ENCODE data around the gene HOXD9. TPM values are rescaled to one million over a fixed set of nuclear protein-coding genes. Genes with fewer than 3 reads are reported as not detected.

Gene HOXD9
- total RNA-seq, 1 donor from 2014 or later, result 6.1 TPM

DNA sequence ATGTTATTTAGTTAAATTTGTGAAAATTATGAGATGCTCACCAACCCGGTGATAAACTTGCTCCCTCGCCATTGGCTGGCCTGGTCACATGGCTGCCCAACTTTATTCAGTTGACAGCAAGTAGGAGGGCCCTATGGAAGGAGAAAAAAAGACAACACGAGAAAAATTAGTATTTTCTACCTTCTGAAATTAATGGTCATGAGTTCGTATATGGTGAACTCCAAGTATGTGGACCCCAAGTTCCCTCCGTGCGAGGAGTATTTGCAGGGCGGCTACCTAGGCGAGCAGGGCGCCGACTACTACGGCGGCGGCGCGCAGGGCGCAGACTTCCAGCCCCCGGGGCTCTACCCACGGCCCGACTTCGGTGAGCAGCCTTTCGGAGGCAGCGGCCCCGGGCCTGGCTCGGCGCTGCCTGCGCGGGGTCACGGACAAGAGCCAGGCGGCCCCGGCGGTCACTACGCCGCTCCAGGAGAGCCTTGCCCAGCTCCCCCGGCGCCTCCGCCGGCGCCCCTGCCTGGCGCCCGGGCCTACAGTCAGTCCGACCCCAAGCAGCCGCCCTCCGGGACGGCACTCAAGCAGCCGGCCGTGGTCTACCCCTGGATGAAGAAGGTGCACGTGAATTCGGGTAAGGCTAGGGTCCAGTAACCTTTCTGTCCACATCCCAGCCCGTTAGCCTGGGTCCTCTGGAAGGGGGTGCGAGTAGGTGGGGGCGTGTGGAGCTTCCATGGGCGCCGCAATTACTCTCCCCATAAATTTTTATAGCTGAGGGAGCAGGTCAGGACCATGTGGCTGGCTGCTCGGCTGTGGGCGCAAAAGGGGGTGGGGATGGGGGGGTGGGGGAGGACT is 29.1 kb downstream of the HOXD9 start, which contains the start of gene HOXD4:
HOXD4 (plus strand) TSS at position 109 of the 846 bp plus-strand sequence; CDS start at position 193, 84 bp downstream.
- peak; percentile 73 for DNase-seq (ENCODE audit: low spot score)

DNA sequence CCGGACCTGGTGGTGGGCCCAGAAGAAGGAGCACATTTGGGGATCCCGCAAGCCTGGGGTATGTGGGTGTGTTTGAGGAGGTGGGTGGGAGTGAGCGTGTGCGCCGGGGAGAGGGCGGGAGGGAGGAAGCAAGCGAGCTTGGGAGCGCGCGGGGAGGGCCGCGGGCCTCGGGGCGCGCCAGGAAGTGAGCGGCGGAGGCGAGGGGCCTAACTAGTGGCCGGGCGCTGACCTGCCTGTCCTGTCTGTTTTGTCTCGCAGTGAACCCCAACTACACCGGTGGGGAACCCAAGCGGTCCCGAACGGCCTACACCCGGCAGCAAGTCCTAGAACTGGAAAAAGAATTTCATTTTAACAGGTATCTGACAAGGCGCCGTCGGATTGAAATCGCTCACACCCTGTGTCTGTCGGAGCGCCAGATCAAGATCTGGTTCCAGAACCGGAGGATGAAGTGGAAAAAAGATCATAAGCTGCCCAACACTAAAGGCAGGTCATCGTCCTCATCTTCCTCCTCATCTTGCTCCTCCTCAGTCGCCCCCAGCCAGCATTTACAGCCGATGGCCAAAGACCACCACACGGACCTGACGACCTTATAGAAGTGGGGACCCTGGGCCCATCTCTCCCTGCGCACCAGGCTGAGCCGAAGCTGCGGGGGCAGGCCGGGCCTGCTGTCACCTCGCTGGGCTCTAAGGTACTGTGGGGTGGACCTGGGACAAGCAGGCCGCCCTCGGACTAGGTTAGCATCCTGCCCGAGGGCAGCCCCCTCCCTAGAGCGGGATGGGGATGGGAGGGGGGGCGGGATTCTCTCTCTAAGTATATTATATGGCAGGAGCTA is 30.0 kb downstream of the HOXD9 start:
- peak; percentile 80 for DNase-seq (ENCODE audit: low spot score)

DNA sequence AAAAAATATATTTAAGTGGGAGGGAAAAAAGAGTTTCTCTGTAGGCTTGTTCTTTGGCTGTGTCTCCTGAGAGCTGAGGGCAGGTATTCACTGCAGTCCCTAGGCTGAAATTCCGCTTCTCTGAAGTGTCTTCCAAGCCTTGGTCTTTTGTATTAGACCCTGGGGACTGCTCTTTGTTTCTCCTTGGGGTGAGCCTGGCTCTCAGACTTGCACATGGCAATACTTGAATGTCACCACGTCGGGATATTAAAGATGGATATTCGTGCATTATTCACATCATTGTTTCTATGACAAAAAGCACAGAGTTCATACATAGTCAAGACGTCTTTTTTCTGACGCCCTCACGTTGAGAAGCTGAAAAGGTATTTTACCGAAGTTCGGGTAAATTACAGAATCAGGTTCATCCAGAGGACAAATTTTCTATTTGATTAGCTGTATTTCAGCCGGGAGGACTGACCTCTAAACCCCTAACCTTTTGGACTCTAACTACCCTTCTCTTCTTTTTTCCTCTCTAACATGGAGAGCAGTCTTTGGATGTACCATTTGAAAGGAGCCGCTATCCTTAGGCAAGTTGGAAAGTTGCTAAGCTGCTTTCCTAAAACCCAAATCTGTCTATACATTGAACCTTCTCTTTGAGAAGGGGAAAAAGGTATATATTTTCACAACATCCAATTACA is 32.2 kb downstream of the HOXD9 start:
- DNase-seq (ENCODE audit: low spot score), result no peak

DNA sequence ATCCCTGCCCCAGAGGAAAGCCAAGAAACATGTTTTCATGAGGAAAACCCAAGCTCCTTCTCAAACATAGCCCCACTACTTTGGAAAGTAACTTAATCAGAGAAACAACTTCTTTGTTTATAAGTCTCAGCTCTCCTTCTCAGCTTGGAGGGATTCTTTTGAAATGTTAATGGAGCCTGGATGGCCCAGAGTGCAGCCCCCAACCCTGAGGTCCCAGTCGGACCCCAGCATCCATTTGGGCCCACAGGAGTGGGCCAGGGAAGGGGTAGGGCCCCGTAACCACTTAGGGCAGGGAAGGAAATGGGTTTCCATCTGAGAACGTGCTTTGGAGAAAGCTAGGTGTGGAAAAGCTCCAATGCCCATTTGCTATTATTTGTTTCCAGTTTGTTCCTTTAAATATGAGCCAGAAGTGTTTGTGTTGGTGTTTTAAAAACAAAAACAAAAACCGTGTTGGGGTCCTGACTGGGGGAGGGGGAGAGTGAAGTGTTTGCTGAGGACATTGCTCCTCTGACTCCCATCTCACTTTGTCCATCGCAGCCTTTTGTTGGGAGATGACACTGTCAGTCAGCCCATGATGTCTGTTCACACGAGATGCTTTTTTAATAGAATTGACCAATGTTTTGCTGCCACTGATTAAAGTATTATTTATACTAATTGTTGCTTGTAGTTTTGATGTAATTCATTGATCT is 33.0 kb downstream of the HOXD9 start:
- DNase-seq (ENCODE audit: low spot score), result no peak

DNA sequence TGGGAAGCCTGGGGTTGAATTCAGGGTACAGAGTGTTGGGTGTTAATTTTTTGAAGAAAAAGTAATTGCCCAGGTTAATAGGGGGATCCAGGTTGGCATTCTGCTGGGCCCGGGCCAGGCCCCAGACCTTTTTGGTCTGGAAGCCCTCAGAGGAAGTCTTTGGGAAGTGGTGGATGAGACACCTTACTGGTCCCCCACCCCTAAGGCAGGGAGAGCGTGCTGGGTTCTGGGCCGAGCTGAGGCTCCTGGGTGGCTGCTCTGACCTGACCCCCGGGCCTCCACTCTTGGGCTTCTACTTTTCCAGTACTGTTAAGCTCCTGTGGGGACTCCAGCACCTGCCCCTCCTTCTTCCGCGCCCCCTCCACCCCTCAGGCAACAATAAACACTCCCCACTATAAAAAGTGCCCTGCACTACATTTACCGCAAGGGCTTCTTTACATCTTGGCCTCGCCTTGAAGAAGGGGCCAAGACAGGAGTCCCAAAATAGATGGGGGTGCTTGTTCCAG is 33.8 kb downstream of the HOXD9 start:
- DNase-seq (ENCODE audit: low spot score), result no peak

DNA sequence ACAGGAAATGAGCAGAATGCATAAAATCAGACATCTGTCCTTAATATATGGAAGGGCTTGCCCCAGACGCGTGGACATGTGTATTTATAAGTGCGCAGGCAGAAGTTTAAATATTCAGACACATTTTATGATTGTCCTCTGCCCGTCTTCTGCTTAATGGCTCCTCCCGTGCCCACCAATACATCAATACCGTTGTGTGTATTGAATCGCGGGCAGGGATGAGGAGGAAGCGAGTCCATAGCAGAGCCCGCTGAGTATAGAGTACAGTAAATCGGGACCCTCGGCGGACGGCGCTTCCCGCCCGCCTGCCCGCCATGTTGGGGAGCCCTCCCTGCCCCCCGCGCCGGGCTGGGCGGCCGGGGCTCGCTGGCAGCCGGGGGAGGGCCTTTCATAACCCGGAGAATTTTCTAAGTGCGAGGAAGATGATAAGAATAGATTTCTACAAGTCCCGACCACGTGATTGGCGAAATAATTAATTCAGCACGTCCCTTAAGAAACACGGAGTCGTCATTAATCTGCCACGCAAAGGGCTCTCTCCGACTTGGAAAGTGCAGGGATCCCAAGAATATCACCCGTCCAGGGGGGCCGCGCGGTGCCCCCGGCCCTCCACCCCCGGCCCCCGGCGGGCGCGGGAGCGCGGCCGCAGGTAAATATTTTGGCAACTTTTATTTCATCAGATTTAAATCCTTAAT is 34.4 kb downstream of the HOXD9 start, which contains the start of gene HOXD3:
HOXD3 (plus strand) TSS at position 501 of the 692 bp plus-strand sequence. CDS start 11,808 bp downstream, outside the sequence.
- no peak for DNase-seq (ENCODE audit: low spot score)

DNA sequence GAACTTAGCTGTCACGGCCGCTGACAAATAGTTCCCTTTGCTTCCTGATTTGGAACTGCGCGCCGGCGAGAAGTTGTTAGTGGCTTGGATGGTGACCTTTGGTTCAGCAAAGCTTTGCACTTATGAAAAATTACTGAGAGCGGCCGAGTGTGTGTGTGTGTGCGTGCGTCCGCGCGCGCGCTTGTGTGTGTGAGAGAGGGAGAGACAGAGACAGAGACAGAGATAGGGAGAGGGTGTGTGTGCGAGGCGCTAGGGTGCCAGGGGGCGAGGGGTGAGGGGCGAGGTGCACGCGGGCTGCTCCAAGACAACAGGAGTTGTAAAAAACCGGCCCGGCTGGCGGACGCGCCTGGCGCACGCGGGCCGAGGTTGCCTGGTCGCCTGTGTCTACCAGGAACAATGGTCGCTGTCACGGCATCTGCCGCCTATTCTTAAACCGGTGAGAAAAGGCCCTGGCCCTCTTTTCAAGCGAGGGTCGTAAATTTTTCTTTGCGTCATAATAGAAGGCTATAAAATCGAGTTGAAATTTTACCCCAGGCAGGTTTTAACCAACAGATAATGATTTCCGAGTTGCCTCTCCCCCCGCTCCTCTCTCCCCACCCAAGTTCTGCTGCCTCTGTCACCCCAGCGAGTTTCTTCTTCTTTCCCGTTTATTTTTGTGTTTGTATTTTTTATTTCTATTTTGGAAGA is 35.1 kb downstream of the HOXD9 start:
- no peak for DNase-seq (ENCODE audit: low spot score)

DNA sequence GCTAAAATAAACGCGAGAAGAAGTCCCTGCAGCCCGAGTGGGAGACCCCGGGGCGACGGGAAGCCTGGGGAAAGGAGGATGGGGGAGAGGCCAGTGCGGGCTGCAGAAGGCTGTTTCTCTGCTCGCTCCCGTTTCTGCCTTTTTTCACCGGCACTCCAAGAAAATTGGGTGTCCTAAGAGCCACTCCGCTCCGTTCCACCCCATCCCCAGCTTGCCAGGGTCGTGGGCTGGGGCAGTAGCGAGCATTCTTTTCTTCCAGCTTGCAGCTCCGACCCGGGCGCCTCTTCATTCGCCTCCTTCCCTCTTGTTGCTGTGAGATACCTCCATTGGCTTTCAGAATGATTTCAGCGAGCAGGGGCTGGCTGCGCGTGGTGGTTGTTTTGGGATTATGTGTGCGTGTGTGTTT is 35.7 kb downstream of the HOXD9 start:
- no peak for DNase-seq (ENCODE audit: low spot score)

DNA sequence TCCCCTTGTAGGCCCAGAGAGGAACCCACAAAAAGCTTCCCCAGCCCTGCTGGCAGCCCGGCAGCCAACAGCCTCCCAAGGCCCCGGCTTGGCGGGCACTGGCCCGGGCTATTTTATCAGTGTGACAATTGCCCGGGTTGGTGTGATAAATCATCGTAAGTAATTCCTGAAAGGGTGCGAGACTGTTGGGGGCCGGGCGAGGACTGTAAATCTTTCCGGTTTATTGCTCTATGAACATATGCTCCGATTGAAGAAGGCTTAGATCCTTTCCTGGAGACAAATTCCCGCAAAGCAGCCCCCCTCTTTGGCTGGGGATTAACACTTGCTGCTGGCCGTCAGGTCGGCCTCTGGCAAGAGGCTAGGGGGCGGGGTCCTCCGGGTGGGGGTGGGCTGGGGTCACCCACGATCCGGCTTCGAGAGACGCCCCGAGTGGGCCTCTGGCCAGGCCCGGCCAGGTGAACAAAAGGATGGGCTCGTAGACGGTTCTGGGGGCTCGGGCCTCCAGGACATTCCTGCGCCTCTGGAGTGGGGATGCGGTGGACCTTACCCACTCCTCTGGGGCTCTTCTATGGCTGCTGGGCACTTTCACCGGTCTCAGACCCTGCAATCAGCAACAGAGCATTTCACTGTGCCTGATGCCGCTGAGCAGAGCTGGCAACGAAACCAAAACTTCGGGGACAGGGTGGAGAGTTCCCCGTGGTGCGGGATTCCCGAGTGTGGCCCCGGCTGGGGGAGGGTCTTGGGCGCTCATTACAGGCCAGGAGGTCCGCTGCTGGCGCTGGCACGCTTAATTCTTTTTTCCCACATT is 36.5 kb downstream of the HOXD9 start:
- DNase-seq (ENCODE audit: low spot score), result no peak

DNA sequence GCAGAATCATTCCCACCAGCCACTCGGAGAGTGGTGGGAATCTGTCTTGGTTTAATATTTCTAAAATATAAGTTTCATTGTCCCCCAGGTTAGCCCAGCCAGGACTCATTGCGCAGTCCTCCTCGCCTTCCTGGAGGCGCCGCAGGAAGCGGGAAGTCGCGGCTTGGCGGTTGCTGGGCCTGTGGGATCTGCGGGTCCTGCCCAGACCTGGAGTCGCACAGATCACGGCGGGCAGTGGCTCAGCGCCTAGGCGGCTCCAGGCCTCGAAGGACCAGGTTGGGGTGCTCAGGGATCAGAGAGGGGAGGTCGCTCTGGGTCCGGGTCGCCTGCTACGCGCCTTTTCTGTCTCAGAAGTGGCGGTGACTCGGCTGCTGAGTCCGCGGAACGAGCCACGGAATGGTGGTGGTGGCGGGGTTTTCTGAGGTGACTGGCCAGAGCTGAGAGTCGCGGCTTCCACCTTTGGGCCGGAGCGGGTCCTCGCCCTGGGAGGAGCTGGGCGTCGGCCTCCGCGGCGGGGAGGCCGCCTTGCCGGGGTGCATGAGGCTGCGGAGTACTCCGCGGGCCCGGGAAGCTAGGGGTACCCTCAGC is 37.2 kb downstream of the HOXD9 start:
- no peak for DNase-seq (ENCODE audit: low spot score)

DNA sequence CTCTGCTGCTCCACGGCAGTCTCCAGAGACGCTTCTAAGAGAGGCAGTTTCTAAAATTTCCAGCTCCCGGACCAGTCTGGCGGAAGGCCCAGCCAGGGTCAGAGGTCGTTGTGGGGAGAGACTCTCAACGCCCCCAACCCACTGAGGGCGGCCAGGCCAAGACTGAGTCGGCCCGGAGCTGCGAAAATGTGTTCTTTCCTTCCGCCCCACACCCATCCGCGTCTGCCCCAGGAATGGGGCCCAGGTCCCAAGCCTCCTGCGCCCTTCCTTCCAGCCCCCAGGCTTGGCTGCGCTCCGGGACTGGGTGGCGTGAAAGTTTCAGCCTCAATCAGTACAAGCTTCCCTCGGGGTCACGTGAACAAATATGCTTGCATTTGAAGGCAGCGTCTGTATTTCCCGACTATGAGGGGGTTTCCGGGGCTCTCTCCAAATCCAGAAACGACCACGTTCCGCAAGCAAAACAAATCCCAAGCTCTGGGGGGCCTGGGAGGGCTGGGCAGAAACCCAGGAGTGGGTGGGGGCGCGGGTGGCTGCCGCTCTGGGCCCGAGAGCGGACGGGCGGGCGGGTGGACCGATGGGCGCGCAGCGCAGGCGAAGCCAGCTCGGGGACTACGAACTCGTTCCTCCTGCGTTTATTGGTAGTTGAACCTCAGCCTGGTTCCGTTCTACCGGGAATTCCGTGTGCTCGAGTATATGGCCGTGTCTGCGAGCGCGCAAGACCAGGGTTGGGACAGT is 37.9 kb downstream of the HOXD9 start:
- DNase-seq (ENCODE audit: low spot score), result peak; percentile 77

DNA sequence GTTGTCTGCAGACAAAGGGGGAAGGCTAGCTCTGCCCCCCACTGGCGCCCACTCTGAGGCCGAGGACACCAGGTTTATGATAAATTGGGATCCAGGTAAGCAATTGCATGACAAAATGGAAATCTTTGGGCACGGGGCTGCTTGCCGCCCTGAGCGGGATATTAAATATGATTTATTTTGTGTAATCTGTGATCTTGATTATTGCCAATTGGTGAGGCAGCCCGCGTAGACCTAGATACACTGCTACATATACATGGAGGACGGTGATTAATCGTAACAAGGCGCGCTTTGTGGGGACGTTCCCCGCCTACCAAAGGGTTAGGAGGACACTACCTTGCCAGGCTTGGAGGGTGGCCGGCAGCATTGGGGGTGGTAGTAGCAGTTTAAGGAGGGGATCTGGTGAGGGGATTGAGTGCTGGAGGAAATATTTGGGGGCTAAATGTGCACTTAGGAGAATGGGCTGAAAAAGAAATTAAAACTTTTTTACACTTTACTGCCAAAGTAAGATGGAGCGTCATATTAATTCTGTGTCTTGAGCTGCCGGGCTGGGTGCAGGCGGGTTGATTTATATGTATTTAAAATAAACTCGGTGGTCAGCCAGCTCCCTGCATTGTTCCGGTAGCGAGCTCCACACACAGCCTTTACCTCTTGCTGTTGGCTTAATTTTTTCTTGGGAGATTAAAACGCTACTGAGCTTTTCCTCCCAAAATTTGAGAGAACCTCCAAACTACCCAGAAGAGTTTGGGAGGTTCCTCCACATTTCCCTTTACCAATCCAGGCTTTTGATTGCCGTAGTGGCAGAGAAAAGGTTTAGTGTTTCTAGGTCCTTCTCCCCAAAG is 38.7 kb downstream of the HOXD9 start:
- no peak for DNase-seq (ENCODE audit: low spot score)

DNA sequence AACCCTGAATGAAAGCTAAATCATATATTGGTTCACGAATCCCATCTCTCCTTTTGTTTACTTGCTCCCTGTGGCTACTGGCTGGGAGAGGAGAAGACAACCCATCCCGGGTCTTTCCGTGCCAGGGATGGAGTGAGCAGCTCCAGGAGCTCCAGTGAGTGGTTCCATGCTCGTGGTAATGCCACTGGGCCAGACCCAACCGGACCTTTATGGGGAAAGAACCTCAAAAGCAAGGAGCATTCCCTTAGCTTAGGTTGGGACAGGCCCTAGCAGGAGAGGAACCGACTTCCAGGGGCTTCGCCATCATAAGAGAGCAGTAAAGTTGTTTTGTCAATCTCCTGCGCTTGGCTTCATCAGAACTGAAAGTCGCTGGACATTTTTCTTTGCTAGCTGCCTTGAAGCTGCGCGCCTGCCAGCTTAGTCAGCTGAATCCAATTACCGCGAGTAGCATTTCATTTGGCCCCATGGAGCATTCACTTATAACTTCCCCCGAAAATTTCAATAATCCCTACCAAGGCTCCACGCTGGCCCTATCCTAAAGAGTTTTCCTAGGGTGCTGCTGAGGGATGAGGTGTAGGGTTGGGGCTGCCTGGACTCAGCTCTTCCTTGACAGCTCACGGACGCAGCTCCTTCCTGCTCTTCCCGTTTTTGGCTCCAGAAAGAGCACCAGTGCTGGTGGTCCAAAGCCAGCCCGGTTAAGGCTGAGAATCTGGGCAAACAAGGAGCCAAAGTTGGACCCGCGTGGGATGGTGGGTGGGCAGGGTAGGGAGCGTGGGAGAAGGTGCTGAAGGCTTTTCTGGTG is 39.5 kb downstream of the HOXD9 start:
- DNase-seq (ENCODE audit: low spot score), result no peak

DNA sequence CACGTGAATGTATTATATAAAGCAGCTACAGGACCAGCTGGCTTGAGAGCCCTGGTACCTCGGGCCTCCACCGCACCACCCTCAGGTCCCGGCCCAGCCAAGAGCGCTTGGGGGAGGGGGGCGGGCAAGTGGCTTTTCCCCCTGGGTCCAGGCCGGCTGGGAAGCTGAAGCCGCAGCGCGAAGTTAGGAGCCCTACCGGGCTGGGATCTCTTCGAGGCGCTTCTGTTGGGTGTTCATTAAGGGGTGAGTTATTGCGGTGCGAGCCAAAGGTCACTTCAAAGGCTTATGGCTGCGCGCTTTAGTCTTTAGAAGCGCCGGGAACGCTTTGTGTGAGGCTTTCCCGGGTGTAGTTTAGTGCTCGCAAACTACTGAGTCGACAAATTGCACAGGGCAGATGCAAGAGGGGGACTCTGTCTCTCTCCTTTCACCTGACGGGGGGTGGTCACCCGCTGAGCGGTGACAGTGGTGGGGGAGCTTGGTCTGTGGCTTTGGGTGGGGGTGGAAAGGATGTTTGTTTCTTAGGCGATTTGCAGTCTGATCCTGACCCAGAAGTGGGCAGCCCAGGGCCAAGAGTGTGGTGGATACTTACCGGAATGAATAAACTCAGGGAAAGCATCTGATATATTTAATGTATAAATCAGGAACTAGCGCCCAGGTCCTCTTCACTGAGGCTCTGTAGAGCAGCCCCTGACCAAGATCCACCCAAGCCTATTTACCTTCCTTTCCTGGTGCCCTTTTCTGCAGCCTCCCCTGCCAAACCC is 40.6 kb downstream of the HOXD9 start:
- no peak for DNase-seq (ENCODE audit: low spot score)

DNA sequence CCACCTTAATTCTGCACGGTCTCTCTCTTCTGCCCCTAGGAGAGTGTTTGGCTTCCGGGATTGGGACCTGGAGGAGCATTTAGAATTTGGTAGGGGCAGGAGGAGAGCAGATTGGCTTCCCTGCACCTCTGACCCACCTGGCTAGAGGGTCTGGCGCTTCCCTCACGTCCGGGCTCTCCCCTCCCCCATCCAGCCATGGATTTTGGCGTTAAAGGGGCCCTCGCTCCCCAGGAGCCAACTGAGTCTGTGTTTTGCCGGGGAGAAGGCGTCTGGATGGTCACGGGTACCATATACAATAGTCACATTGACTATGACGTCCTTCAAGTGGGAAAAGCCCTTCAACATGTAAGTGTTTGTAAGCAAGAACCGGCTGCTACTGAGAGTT is 41.1 kb downstream of the HOXD9 start:
- no peak for DNase-seq (ENCODE audit: low spot score)

Data from mesenteric fat pad (tissue), 1 donor.